T-helper 9 cell (primary cell): ENCODE results near the gene WDR62.

Experiments used
- DNase-seq: peaks from one replicate; pipeline ENCODE4 v3.0.0-alpha.2; 2020

The WDR62 gene

GRCh38 chr19:36081894-36082293 lies 27.2 kb downstream of the WDR62 start:
- no peak for DNase-seq

DNA sequence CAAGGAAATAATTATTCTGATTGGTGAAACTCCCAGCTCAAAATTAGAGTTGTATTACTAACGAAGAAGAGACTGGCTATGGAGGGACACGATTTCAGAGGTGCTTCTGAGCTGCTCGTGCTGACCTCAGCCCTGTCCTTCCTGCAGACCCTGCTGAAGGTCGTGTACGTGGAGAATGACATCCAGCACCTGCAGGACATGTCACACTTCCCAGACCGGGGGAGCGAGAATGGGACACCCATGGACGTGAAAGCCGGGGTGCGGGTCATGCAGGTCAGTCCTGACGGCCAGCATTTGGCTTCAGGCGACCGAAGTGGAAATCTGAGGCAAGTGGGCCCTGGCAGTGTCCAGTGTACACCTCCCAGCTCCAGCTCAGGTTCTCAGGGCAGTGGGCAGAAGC lies 28.2 kb downstream of the WDR62 start:
- DNase-seq, result no peak

DNA sequence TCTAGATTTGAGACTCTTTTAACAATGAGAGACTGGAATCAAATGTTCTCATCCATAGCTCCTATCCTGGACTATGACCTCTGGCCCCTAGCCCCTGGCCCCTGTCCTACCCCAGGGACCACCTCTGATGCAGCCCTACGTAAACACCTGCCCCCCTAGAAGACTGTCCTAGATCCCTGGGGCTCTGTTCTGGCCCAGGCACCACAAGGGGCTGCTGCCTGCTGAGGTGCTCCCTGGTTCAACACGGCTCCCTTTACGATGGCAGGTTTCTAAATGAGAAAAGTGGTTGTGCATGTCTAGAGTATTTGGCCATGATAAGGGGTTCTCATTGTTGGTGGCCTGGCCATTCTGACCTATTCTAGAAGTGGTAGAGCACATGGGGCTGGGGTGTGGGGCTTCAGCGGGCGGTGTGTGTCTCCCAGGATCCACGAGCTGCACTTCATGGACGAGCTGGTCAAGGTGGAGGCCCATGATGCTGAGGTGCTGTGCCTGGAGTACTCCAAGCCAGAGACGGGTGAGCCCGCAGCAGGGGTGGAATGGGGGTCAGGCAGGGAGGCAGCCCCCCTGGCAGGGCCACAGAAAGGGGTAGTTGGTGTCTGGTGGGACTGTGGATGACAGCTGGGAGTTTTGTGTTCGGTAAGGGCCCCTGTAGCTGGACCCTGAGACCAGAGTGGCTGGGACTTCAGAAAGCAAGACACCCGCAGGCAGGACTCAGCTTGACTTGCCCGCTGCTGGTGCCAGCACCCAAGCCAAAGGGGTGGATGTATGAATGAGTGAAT lies 29.7 kb downstream of the WDR62 start:
- no peak for DNase-seq

DNA sequence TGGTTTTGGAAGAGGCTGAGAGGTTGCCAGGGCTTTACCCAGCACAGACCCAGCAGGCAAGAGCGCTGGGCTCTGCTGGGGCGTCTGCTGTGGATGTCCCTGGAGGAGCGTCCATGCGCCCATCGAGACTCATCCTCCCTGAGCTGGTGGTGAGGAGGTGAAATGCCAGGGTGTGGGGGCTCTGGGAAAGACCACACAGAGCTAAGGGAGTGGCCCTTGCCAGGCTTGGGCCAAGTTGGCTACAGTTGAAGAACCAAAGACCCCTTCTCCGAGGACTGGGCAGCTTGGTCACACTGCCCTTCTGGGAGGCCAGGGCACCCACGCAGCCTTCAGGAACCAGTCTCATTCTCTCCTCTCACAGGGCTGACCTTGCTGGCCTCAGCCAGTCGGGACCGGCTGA lies 31.6 kb downstream of the WDR62 start:
- DNase-seq, result no peak

GRCh38 chr19:36089847-36090246 lies 35.1 kb downstream of the WDR62 start:
- DNase-seq, result no peak

GRCh38 chr19:36090910-36091695 lies 36.4 kb downstream of the WDR62 start:
- no peak for DNase-seq

GRCh38 chr19:36092566-36092965 lies 37.9 kb downstream of the WDR62 start:
- no peak for DNase-seq

- no peak for DNase-seq
Measured at GRCh38 chr19:36093146-36093662, 38.5 kb downstream of the WDR62 start.

GRCh38 chr19:36093687-36094086 lies 39.0 kb downstream of the WDR62 start:
- no peak for DNase-seq

- no peak for DNase-seq
Measured at GRCh38 chr19:36097036-36097435, 42.3 kb downstream of the WDR62 start.

DNA sequence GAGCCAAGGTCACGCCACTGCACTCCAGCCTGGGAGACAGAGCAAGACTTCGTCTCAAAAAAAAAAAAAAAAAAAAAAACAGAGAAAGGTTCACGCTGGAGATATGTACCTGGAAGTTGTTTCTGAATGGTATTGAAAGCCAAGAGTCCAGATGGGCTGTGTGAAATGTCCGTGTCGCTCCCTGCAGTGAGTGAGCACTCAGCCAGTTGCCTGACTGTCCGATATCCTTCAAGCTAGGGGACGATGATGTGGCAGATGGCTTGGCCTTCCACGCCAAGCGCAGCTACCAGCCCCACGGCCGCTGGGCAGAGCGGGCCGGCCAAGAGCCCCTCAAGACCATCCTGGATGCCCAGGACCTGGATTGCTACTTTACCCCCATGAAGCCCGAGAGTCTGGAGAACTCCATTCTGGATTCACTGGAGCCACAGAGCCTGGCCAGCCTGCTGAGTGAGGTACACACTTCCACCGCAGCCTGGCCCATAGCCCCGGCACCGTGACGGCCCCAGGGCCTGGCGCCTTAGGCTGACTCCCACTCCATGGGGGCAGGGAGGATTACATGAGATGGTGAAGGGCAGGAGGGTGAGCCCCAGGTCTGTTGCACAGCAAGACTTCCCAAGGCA lies 44.6 kb downstream of the WDR62 start:
- no peak for DNase-seq

DNA sequence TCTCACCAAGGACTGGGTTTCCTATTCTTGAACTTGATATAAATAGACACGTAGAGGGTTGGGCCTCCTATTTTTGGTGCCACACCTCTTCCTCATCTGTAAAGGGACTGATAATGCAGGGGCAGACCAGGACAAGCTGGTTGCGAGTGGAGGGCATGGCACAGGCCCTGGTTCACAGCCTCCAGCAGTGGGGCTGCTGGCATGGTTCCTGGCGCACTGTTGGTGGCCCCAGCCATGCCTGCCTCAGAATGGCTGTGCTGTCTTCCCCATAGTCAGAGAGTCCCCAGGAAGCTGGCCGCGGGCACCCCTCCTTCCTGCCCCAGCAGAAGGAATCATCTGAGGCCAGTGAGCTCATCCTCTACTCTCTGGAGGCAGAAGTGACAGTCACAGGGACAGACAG lies 45.8 kb downstream of the WDR62 start:
- DNase-seq, result no peak

DNA sequence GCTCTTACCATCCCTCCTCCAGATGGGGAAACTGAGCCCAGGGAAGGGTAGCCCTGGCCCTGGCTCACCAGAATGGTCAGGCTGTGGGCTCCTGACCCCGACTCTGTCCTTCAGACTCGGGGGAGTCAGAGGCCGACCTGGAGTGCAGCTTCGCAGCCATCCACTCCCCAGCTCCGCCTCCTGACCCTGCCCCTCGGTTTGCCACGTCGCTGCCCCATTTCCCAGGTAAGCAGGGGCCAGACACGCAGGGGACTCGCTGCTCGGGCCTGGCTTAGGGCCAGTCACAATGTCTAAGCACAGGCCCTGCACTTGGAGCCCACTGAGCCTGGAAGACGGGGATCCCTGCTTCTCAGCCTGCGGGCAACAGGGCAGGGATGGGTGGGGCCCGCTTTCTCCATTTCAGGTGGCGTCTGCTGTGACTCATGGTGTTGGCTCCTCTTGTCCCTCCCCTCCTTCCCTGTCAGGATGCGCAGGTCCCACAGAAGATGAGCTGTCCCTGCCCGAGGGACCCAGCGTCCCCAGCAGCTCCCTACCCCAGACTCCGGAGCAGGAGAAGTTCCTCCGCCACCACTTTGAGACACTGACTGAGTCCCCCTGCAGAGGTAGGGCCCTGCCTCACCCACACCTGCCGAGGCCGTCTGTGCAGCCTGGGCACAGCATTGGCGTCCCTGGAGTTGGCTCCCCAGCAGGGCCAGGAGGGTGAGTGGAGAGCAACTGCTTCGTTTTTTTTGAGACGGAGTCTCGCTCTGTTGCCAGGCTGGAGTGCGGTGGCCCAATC lies 47.0 kb downstream of the WDR62 start:
- no peak for DNase-seq

DNA sequence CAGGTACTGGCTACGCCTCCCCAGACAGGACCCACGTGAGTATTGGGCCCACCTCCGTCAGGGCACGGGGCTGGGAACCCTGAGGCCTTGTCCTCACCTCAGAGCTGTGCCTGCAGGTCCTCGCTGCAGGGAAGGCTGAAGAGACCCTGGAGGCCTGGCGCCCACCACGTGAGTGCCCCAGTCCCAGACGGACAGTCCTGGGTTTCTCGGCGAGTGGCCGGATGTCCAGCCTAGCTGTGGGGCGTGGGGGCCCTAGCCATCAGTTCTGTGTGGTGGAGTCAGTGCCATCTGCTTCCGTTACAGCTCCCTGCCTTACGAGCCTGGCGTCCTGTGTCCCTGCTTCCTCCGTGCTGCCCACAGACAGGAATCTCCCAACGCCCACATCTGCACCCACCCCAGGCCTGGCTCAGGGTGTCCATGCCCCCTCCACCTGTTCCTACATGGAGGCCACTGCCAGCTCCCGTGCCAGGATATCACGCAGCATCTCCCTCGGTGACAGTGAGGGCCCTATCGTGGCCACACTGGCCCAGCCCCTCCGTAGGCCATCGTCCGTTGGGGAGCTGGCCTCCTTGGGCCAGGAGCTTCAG lies 48.4 kb downstream of the WDR62 start:
- no peak for DNase-seq

DNA sequence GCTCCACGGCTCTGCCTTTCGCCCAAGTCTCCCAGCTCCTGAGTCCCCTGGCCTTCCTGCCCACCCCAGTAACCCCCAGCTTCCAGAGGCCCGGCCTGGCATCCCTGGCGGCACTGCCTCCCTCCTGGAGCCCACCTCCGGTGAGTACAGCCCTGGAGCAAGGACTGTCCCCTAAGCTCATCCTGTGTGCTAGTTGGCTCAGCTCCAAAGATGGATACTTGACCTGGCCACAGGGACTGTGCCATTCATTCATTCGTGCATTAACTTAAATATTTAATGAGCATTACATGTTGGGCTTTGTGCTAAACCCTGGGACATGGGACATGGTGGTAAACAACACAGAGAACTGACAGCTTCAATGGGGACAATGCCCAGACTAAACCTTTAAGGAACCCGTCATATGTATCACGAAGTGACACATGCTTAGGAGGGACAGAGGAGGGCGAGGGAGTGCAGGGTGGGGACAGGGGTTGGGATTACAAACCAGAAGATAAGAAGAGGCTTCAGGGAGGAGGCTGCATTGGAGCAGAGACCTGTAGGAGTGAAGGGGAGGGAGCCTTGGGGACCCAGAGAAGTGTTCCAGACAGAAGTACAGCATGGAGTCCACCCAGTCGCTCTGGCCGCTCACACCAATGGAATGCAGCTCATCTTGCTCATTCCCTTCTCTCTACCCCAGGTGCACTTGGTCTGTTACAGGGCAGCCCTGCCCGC lies 49.3 kb downstream of the WDR62 start:
- no peak for DNase-seq

DNA sequence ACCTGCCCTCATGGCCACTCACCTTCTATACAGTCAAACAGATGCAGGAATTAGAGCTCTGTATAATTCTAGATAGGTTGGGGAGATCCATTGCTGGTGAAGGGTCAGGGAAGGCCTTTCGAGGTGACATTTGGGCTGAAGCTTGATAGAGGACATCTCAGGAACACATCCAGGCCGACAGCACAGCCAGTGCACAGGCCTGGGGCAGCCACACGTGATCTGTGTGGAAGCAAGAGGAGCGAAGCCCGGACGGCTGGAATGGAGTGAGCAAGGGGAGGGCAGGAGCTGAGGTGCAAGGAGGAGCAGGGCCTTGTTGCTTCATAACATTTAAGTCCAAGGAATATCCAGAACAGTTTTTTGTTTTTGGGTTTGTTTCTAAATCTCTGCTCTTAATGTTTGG lies 51.7 kb downstream of the WDR62 start:
- DNase-seq, result no peak

DNA sequence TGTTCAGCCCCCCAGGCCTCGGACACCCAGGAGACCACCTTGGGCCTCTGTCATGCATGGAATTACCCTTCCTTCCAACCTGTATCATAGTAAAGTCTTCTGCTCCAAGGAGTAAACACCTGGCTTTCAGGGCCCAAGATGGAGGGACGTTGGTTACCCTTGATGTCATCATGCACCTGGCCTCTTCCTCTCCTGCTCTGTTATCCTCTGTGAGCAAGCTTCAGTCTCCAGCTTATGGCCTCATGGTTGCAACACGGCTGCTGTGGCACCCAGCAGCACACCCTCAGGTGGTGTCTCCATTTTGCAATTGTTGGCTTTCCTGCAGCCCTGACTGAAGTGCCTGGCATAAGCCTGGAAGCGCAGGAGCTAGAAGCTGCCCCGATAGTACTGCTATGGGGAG lies 52.3 kb downstream of the WDR62 start:
- no peak for DNase-seq

DNA sequence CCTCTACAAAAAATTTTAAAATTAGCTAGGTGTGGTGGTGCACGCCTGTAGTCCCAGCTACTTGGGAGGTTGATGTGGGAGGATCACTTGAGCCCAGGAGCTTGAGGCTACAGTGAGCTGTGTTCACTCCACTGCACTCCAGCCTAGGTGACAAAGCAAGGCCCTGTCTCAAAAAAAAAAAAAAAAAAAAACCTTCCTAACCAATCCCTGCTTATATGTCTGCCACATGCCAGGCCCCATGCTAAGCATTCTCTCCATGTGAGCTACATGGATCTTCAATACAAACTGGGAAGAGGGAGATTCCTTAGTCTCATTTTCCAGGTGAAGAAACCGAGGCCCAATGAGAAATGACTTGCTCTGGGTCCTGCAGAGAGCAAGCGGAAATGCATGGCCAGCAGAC lies 54.0 kb downstream of the WDR62 start:
- no peak for DNase-seq

DNA sequence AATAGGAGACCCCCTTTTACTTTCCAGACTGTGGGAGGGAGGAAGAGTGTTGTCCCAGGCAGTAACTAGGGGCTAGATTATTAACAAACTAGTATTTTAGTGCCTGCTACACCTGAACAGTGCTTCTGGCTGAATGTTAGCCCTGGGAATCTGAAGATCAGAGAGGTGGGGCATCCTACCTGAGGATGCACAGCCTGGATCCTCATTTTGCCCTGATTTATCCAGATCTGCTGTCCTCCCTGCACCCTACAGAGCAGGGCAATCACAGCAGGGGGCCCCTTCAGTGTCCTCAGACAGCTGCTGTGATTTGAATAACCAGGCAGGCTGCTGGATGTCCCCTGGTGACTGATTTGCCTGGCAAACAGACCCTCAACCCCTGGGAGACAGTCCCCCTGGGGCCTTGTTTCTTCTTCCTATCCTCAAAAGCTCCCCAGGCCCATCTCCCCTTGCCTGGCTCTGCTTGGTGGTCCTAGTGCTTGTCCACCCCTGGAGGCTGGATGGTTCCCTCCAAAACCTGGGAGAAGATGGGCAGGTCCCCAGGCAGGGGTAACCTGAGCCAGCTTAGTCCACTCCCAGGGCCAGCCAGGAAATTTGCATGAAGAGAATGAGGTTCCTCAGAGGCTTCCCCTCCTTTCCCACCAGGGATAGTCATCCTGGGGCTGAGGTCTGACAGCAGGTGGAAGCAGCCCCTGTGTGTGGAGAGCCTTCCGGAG lies 55.9 kb downstream of the WDR62 start, which contains the start of gene OVOL3:
Gene OVOL3, plus strand, starts transcription at position 657 of the 713 bp plus-strand sequence. CDS start 60 bp downstream, outside the sequence.
- DNase-seq, result no peak

DNA sequence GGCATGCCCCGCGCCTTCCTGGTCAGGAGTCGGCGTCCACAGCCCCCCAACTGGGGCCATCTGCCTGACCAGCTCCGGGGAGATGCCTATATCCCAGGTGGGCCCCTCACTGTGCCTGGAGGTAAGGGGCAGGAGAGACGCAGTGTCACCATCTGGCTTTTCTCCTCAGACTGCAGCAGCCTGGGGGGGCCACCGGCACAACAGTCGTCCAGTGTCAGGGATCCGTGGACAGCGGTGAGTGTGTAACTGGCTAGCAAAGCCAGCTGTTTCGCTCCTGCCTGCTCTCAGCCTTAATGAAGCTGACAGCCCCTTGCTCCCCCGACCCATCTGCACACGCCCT lies 56.5 kb downstream of the WDR62 start:
- no peak for DNase-seq

DNA sequence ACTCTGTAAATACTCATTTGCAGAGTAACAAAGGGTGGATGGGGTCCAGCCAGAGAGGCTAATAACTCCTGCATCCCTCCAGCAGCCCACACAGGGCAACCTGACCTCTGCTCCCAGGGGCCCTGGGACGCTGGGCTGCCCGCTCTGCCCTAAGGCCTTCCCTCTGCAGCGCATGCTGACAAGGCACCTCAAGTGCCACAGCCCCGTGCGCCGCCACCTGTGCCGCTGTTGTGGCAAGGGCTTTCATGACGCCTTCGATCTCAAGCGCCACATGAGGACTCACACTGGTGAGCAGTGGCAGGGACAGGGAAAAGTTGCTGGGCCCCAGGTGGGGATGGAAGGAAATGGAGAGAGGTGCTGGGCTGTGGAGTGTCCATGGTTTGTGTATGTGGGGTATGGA lies 58.0 kb downstream of the WDR62 start:
- DNase-seq, result no peak
